ENCODE measurements around the gene ARSG. TPM values are rescaled to one million over a fixed set of nuclear protein-coding genes. Genes with fewer than 3 reads are reported as not detected.
"Not testable (repeated sequence)": the region's sequence is repeated elsewhere in the genome, so short reads cannot be mapped to it uniquely, and the experiment has no call there.

The ARSG gene
- total and polyA plus RNA-seq, 2 donors (not counting 3 experiments of a cell fraction or from before 2014, with no cell fraction given): 3.9 to 7.0 TPM

DNA sequence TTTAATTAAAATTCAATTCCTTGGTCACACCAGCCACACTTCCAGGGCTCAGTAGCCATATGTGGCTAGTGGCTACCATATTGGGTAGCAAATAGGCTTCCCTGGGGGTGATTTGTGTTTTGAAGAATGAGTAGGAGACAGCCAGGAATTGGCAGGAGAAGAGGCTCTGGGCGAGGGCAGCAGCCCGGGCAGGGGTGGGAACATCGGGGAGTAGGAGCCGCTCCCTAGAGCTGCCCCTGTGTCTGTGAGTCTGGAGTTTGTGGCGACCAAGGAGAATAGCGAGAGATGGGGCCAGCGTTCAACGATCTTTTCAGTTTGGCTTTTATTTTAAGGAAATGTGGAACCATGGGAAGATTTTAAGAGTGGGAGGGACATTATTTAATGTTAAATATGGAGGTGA is 84.3 kb downstream of the ARSG start:
- H3K4me1 ChIP-seq (ENCODE audit: control insufficient read depth, extremely low read depth, insufficient read depth, low read length): peaks cover 21% of the 10 kb centered on the region
- H3K79me2 ChIP-seq (ENCODE audit: control insufficient read depth, insufficient read depth, low read length): no peaks in the 10 kb centered on the region
- DNase-seq (ENCODE audit: low read depth, low spot score): no peak
- no peaks in the 10 kb centered on the region for H3K36me3 ChIP-seq (ENCODE audit: control insufficient read depth in 2 of 2, extremely low read depth in 1 of 2, insufficient read depth in 2 of 2, low read length in 2 of 2)
- no peak overlapping the region for H3K4me3 ChIP-seq (replicated peaks in 1 of 3; ENCODE audit: insufficient read depth in 1 of 3, low read depth in 1 of 3, low read length in 3 of 3)
- H3K27ac ChIP-seq (ENCODE audit: insufficient read depth, low read depth, low read length): no peak overlapping the region
- H3K27me3 ChIP-seq (ENCODE audit: control insufficient read depth in 2 of 2, insufficient read depth in 2 of 2, low read length in 2 of 2): no peaks in the 10 kb centered on the region
- POLR2A ChIA-PET: no interaction called here
- H3K9me1 ChIP-seq (replicated peaks; ENCODE audit: control insufficient read depth, extremely low read depth, insufficient read depth, low read length): no peaks in the 10 kb centered on the region
- H2AFZ ChIP-seq (ENCODE audit: low read depth, low read length): no peak overlapping the region
- no peaks in the 10 kb centered on the region for H3K9me3 ChIP-seq (replicated peaks; ENCODE audit: control insufficient read depth, insufficient read depth, low read length)
- BruUV-seq (replicated peaks): no TSS peak
- no peaks in the 10 kb centered on the region for H4K20me1 ChIP-seq (replicated peaks; ENCODE audit: control insufficient read depth, extremely low read depth, insufficient read depth, low read length)
- no peak for FAIRE-seq
- intact Hi-C loops (cut with micrococcal nuclease) (no loop called here), dilution Hi-C loops (cut with MboI; ENCODE audit: extremely low pct_ligation_motif_present, low sequenced_read_pairs) (no loop called here)
- no peak overlapping the region for H3K9ac ChIP-seq (replicated peaks; ENCODE audit: extremely low read depth, insufficient read depth, low read length)
- no peak overlapping the region for H3K4me2 ChIP-seq (ENCODE audit: insufficient read depth, low read length)
- CTCF ChIA-PET: interaction anchor here (5.2 kb wide), 1 partner anchor 24 kb away, joined by 24 read pairs; no protein-coding TSS in a partner anchor
- TF ChIP-seq MYC (IDR thresholded peaks at IDR 0.05; ENCODE audit: low read depth, low read length): no peak
- TF ChIP-seq, protein P1, sequence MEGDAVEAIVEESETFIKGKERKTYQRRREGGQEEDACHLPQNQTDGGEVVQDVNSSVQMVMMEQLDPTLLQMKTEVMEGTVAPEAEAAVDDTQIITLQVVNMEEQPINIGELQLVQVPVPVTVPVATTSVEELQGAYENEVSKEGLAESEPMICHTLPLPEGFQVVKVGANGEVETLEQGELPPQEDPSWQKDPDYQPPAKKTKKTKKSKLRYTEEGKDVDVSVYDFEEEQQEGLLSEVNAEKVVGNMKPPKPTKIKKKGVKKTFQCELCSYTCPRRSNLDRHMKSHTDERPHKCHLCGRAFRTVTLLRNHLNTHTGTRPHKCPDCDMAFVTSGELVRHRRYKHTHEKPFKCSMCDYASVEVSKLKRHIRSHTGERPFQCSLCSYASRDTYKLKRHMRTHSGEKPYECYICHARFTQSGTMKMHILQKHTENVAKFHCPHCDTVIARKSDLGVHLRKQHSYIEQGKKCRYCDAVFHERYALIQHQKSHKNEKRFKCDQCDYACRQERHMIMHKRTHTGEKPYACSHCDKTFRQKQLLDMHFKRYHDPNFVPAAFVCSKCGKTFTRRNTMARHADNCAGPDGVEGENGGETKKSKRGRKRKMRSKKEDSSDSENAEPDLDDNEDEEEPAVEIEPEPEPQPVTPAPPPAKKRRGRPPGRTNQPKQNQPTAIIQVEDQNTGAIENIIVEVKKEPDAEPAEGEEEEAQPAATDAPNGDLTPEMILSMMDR (IDR thresholded peaks at IDR 0.05; ENCODE audit: extremely low read depth in 1 of 2, insufficient read depth in 1 of 2, low read depth in 1 of 2, low read length in 2 of 2): no peak
- TF ChIP-seq, protein P2, sequence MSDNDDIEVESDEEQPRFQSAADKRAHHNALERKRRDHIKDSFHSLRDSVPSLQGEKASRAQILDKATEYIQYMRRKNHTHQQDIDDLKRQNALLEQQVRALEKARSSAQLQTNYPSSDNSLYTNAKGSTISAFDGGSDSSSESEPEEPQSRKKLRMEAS (IDR thresholded peaks at IDR 0.05; ENCODE audit: insufficient read depth, insufficient read length): no peak
- TF ChIP-seq GATA2 (IDR thresholded peaks at IDR 0.05; ENCODE audit: insufficient read depth, insufficient read length, low read depth, low read length): no peak
- TF ChIP-seq JUN (IDR thresholded peaks at IDR 0.05; ENCODE audit: borderline replicate concordance, insufficient read depth, insufficient read length, low read depth): no peak
- TF ChIP-seq POLR2A (IDR thresholded peaks at IDR 0.05; ENCODE audit: low read depth, low read length): no peak
- no peak for TF ChIP-seq POLR2AphosphoS5 (IDR thresholded peaks at IDR 0.05; ENCODE audit: insufficient read depth, low read depth, low read length)
- TF ChIP-seq EZH2 (IDR thresholded peaks at IDR 0.05; ENCODE audit: borderline replicate concordance, low read depth, low read length, severe bottlenecking): no peak
- no peak for TF ChIP-seq FOS (IDR thresholded peaks at IDR 0.05; ENCODE audit: borderline replicate concordance, insufficient read depth, low read length)

DNA sequence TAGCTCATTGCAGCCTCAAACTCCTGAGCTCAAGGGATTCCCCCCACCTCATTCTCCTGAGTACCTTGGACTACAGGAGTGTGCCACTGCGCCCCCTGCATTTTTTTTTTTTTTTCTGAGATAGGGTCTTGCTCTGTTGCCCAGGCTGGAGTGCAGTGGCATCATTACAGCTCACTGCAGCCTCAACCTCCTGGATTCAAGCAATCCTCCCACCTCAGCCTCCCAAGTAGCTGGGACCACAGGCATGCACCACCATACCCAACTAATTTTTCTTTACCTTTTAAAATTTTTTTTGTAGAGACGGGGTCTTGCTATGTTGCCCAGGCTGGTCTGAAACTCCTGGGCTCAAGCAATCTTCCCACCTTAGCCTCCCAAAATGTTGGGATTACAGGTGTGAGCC is 84.9 kb downstream of the ARSG start:
- H3K4me2 ChIP-seq (ENCODE audit: insufficient read depth, low read length); H3K27me3 ChIP-seq (ENCODE audit: control insufficient read depth in 2 of 2, insufficient read depth in 2 of 2, low read length in 2 of 2); H2AFZ ChIP-seq (ENCODE audit: low read depth, low read length); H3K9me3 ChIP-seq (replicated peaks; ENCODE audit: control insufficient read depth, insufficient read depth, low read length); BruUV-seq (replicated peaks); dilution Hi-C loops (cut with MboI; ENCODE audit: extremely low pct_ligation_motif_present, low sequenced_read_pairs); H3K27ac ChIP-seq (ENCODE audit: insufficient read depth, low read depth, low read length); POLR2A ChIA-PET; H3K36me3 ChIP-seq (ENCODE audit: control insufficient read depth in 2 of 2, extremely low read depth in 1 of 2, insufficient read depth in 2 of 2, low read length in 2 of 2); H3K79me2 ChIP-seq (ENCODE audit: control insufficient read depth, insufficient read depth, low read length); FAIRE-seq; H4K20me1 ChIP-seq (replicated peaks; ENCODE audit: control insufficient read depth, extremely low read depth, insufficient read depth, low read length); intact Hi-C loops (cut with micrococcal nuclease); H3K9ac ChIP-seq (replicated peaks; ENCODE audit: extremely low read depth, insufficient read depth, low read length); H3K9me1 ChIP-seq (replicated peaks; ENCODE audit: control insufficient read depth, extremely low read depth, insufficient read depth, low read length); DNase-seq (ENCODE audit: low read depth, low spot score); H3K4me3 ChIP-seq (replicated peaks in 1 of 3; ENCODE audit: insufficient read depth in 1 of 3, low read depth in 1 of 3, low read length in 3 of 3): not testable (repeated sequence)
- CTCF ChIA-PET: interaction anchor here (5.2 kb wide), 1 partner anchor 23 kb away, joined by 24 read pairs; no protein-coding TSS in a partner anchor
- H3K4me1 ChIP-seq (ENCODE audit: control insufficient read depth, extremely low read depth, insufficient read depth, low read length): peaks cover 25% of the 10 kb centered on the region
